Trophoblast cell (in vitro differentiated cells and primary cell): ENCODE data around the gene MMP20.

ENCODE experiments used
- DNase-seq, 2 donors: peaks; one replicate each; pipeline ENCODE4 v3.0.0-alpha.2; 2016
- H2AFZ ChIP-seq: 2 replicates; pipeline ENCODE4 v1.6.1; 2013; ENCODE audit warnings: low read length, moderate library complexity, mild to moderate bottlenecking; ENCODE audit not compliant: insufficient read depth, poor library complexity
- H2AK5ac ChIP-seq: 2 replicates; pipeline ENCODE4 v1.6.1; 2013; ENCODE audit warnings: mild to moderate bottlenecking, low read length
- H2BK120ac ChIP-seq: 2 replicates; pipeline ENCODE4 v1.6.1; 2013; ENCODE audit warnings: low read length, mild to moderate bottlenecking, moderate library complexity; ENCODE audit not compliant: insufficient read depth, poor library complexity
- H2BK12ac ChIP-seq: 2 replicates; pipeline ENCODE4 v1.6.1; 2013; ENCODE audit warnings: mild to moderate bottlenecking, low read length, moderate library complexity
- H2BK5ac ChIP-seq: 2 replicates; pipeline ENCODE4 v1.6.1; 2013; ENCODE audit warnings: low read length, low read depth, moderate library complexity, mild to moderate bottlenecking; ENCODE audit not compliant: poor library complexity
- H3K14ac ChIP-seq: 2 replicates; pipeline ENCODE4 v1.6.1; 2013; ENCODE audit warnings: mild to moderate bottlenecking, low read length
- H3K18ac ChIP-seq: 2 replicates; pipeline ENCODE4 v1.6.1; 2013; ENCODE audit warnings: mild to moderate bottlenecking, low read length
- H3K23ac ChIP-seq: 2 replicates; pipeline ENCODE4 v1.6.1; 2013; ENCODE audit warnings: low read length
- H3K27ac ChIP-seq: 2 replicates; pipeline ENCODE4 v1.5.1; 2013; ENCODE audit warnings: low read depth, mild to moderate bottlenecking, inconsistent platforms, low read length, moderate library complexity
- H3K27me3 ChIP-seq: 2 replicates; pipeline ENCODE4 v1.6.1; 2013; ENCODE audit warnings: inconsistent platforms, mild to moderate bottlenecking, low read length, moderate library complexity; ENCODE audit not compliant: insufficient read depth
- H3K36me3 ChIP-seq, 2 experiments: 1 replicate in 1 of 2; 2 replicates in 1 of 2; pipeline ENCODE4 v1.6.1; 2013; ENCODE audit warnings: low read length in 2 of 2, mild to moderate bottlenecking in 2 of 2, moderate library complexity in 1 of 2; ENCODE audit not compliant: insufficient read depth in 2 of 2, control insufficient read depth in 1 of 2
- H3K4ac ChIP-seq: 2 replicates; pipeline ENCODE4 v1.6.1; 2013; ENCODE audit warnings: low read depth, mild to moderate bottlenecking, low read length, moderate library complexity
- H3K4me1 ChIP-seq, 2 experiments: 1 replicate in 1 of 2; 2 replicates in 1 of 2; pipeline ENCODE4 v1.6.1; 2013; ENCODE audit warnings: low read length in 2 of 2, mild to moderate bottlenecking in 2 of 2, moderate library complexity in 1 of 2; ENCODE audit not compliant: insufficient read depth in 2 of 2, control insufficient read depth in 1 of 2
- H3K4me2 ChIP-seq: 2 replicates; pipeline ENCODE4 v1.6.1; 2013; ENCODE audit warnings: inconsistent platforms, mild to moderate bottlenecking, low read length, moderate library complexity
- H3K4me3 ChIP-seq: 2 replicates; pipeline ENCODE4 v1.5.1; 2013; ENCODE audit warnings: mild to moderate bottlenecking, low read depth, low read length, inconsistent platforms
- H3K79me1 ChIP-seq: one replicate; pipeline ENCODE4 v1.6.1; 2013; ENCODE audit warnings: low read length
- H3K79me2 ChIP-seq: 2 replicates; pipeline ENCODE4 v1.6.1; 2013; ENCODE audit warnings: low read length, mild to moderate bottlenecking; ENCODE audit not compliant: control insufficient read depth, insufficient read depth, poor library complexity
- H3K9ac ChIP-seq: 2 replicates; pipeline ENCODE4 v1.6.1; 2013; ENCODE audit warnings: mild to moderate bottlenecking, low read length
- H3K9me3 ChIP-seq: 2 replicates; pipeline ENCODE4 v1.6.1; 2013; ENCODE audit warnings: low read depth, mild to moderate bottlenecking, control low read depth, inconsistent platforms, low read length; ENCODE audit not compliant: insufficient read depth
- H4K12ac ChIP-seq: 2 replicates; pipeline ENCODE4 v1.6.1; 2013; ENCODE audit warnings: low read depth, mild to moderate bottlenecking, low read length, moderate library complexity
- H4K8ac ChIP-seq: 2 replicates; pipeline ENCODE4 v1.6.1; 2013; ENCODE audit warnings: low read depth, mild to moderate bottlenecking, low read length, moderate library complexity
- H4K91ac ChIP-seq: one replicate; pipeline ENCODE4 v1.6.1; 2013; ENCODE audit warnings: low read depth, mild to moderate bottlenecking, low read length, moderate library complexity
- WGBS: extraction: QIAGEN DNeasy Blood & Tissue Kit; methylation state at CpG from one replicate; pipeline ENCODE4 v1.1.7; 2013; ENCODE audit warnings: missing lambda C conversion rate; ENCODE audit not compliant: insufficient read length, insufficient coverage; ENCODE audit errors: extremely low coverage; 5-methylcytosine and 5-hydroxymethylcytosine counted together

The MMP20 gene

GRCh38 chr11:102583141-102583873, 41.8 kb downstream of the MMP20 start:
- Histone ChIP-seq H2BK12ac (no peak overlapping the region), H3K79me1 (no peaks in the 10 kb centered on the region), H3K14ac (no peak overlapping the region), H3K79me2 (no peaks in the 10 kb centered on the region), H2AK5ac (no peak overlapping the region), H2AFZ (no peak overlapping the region), H3K23ac (no peak overlapping the region), H4K8ac (no peak overlapping the region), H3K9me3 (no peaks in the 10 kb centered on the region), H4K12ac (no peak overlapping the region), H3K18ac (no peak overlapping the region), H3K4ac (no peak overlapping the region), H2BK120ac (no peak overlapping the region), H3K27me3 (no peaks in the 10 kb centered on the region), H3K36me3 (no peaks in the 10 kb centered on the region), H2BK5ac (no peak overlapping the region), H3K4me1 (no peaks in the 10 kb centered on the region), H4K91ac (no peak overlapping the region), H3K27ac (no peak overlapping the region), H3K4me2 (no peak overlapping the region), H3K4me3 (no peak overlapping the region), H3K9ac (no peak overlapping the region)
- no CpG with 5 or more reads among the region's 2 CpGs for WGBS
- no peak for DNase-seq

GRCh38 chr11:102582140-102582539, 43.0 kb downstream of the MMP20 start:
- Histone ChIP-seq H3K9me3 (no peaks in the 10 kb centered on the region), H3K9ac (no peak overlapping the region), H4K12ac (no peak overlapping the region), H3K27me3 (no peaks in the 10 kb centered on the region), H3K23ac (no peak overlapping the region), H4K8ac (no peak overlapping the region), H3K36me3 (no peaks in the 10 kb centered on the region), H3K4me3 (no peak overlapping the region), H3K27ac (no peak overlapping the region), H3K79me2 (no peaks in the 10 kb centered on the region), H3K79me1 (no peaks in the 10 kb centered on the region), H2AFZ (no peak overlapping the region), H2BK12ac (no peak overlapping the region), H3K14ac (no peak overlapping the region), H3K4me2 (no peak overlapping the region), H2AK5ac (no peak overlapping the region), H2BK120ac (no peak overlapping the region), H3K4me1 (no peaks in the 10 kb centered on the region), H4K91ac (no peak overlapping the region), H3K4ac (no peak overlapping the region), H3K18ac (no peak overlapping the region), H2BK5ac (no peak overlapping the region)
- DNase-seq: peak in 1 of 2 donors; percentile 18
- no CpG with 5 or more reads among the region's 1 CpG for WGBS

- Histone ChIP-seq H2BK120ac (no peak overlapping the region), H3K18ac (no peak overlapping the region), H4K91ac (no peak overlapping the region), H3K4me2 (no peak overlapping the region), H3K4ac (no peak overlapping the region), H3K23ac (no peak overlapping the region), H3K4me1 (no peaks in the 10 kb centered on the region), H3K79me1 (no peaks in the 10 kb centered on the region), H3K27ac (no peak overlapping the region), H2AK5ac (no peak overlapping the region), H3K36me3 (no peaks in the 10 kb centered on the region), H4K8ac (no peak overlapping the region), H3K14ac (no peak overlapping the region), H4K12ac (no peak overlapping the region), H2AFZ (no peak overlapping the region), H3K79me2 (no peaks in the 10 kb centered on the region), H2BK12ac (no peak overlapping the region), H2BK5ac (no peak overlapping the region), H3K9me3 (no peaks in the 10 kb centered on the region), H3K4me3 (no peak overlapping the region), H3K27me3 (no peaks in the 10 kb centered on the region), H3K9ac (no peak overlapping the region)
- no CpG with 5 or more reads among the region's 4 CpGs for WGBS
- no peak for DNase-seq
These were observed 44.1 kb downstream of the MMP20 start for GRCh38 chr11:102581066-102581465.

GRCh38 chr11:102580185-102580951, 44.8 kb downstream of the MMP20 start:
- Histone ChIP-seq H2AFZ (no peak overlapping the region), H3K79me1 (no peaks in the 10 kb centered on the region), H2AK5ac (no peak overlapping the region), H3K23ac (no peak overlapping the region), H4K8ac (peak overlapping the region; percentile 19), H3K79me2 (no peaks in the 10 kb centered on the region), H3K9ac (no peak overlapping the region), H3K4ac (no peak overlapping the region), H3K36me3 (no peaks in the 10 kb centered on the region), H4K91ac (no peak overlapping the region), H3K27me3 (no peaks in the 10 kb centered on the region), H2BK120ac (no peak overlapping the region), H3K4me3 (no peak overlapping the region), H3K4me2 (no peak overlapping the region), H3K14ac (no peak overlapping the region), H2BK12ac (no peak overlapping the region), H3K9me3 (no peaks in the 10 kb centered on the region), H2BK5ac (no peak overlapping the region), H3K18ac (no peak overlapping the region), H3K27ac (no peak overlapping the region), H4K12ac (no peak overlapping the region), H3K4me1 (no peaks in the 10 kb centered on the region)
- DNase-seq: no peak
- no CpG with 5 or more reads among the region's 3 CpGs for WGBS
